ENCODE results near the gene CDH13.

The CDH13 gene

GRCh38 chr16:82848013-82848412, 221.2 kb downstream of the CDH13 start:
- DNase-seq (no peak), ATAC-seq (no peak)

- no peak for DNase-seq
- no peak for ATAC-seq
These were observed 225.7 kb downstream of the CDH13 start for GRCh38 chr16:82852388-82853008.

GRCh38 chr16:82855471-82855870, 228.7 kb downstream of the CDH13 start:
- DNase-seq, result no peak
- ATAC-seq, result no peak

GRCh38 chr16:82857693-82858365, 231.1 kb downstream of the CDH13 start:
- DNase-seq, result no peak
- no peak for ATAC-seq

GRCh38 chr16:82859662-82860061, 232.9 kb downstream of the CDH13 start:
- DNase-seq, result no peak
- ATAC-seq, result no peak

- ATAC-seq, result no peak
- no peak for DNase-seq
These were observed 233.3 kb downstream of the CDH13 start for GRCh38 chr16:82860071-82860470.

- DNase-seq, result no peak
- ATAC-seq, result no peak
These were observed 235.3 kb downstream of the CDH13 start for GRCh38 chr16:82862057-82862456.

- ATAC-seq (no peak), DNase-seq (no peak)
These were observed 237.7 kb downstream of the CDH13 start for GRCh38 chr16:82864332-82865040.

GRCh38 chr16:82865412-82865811, 238.6 kb downstream of the CDH13 start:
- no peak for ATAC-seq

GRCh38 chr16:82867485-82867884, 240.7 kb downstream of the CDH13 start:
- DNase-seq, result no peak
- no peak for ATAC-seq

More at GRCh38 chr16:82865412-82865811, 238.6 kb downstream of the CDH13 start:
- no peak for DNase-seq

GRCh38 chr16:82874271-82874670, 247.5 kb downstream of the CDH13 start:
- ATAC-seq (no peak), DNase-seq (no peak)

- no peak for ATAC-seq
These were observed 247.9 kb downstream of the CDH13 start for GRCh38 chr16:82874672-82875071.

GRCh38 chr16:82876951-82877350, 250.2 kb downstream of the CDH13 start:
- ATAC-seq, result no peak

More at GRCh38 chr16:82874672-82875071, 247.9 kb downstream of the CDH13 start:
- no peak for DNase-seq

GRCh38 chr16:82878466-82878865, 251.7 kb downstream of the CDH13 start:
- no peak for DNase-seq
- no peak for ATAC-seq

More at GRCh38 chr16:82876951-82877350, 250.2 kb downstream of the CDH13 start:
- DNase-seq, result no peak

- DNase-seq, result no peak
- ATAC-seq, result no peak
These were observed 253.6 kb downstream of the CDH13 start for GRCh38 chr16:82880346-82880745.

GRCh38 chr16:82881516-82881915, 254.7 kb downstream of the CDH13 start:
- ATAC-seq (no peak), DNase-seq (no peak)

- DNase-seq (no peak), ATAC-seq (no peak)
These were observed 255.5 kb downstream of the CDH13 start for GRCh38 chr16:82882226-82882625.

- ATAC-seq (no peak), DNase-seq (no peak)
These were observed 256.4 kb downstream of the CDH13 start for GRCh38 chr16:82882982-82883835.

GRCh38 chr16:82884320-82884898, 257.6 kb downstream of the CDH13 start:
- no peak for ATAC-seq
- no peak for DNase-seq

- DNase-seq (no peak), ATAC-seq (no peak)
These were observed 259.4 kb downstream of the CDH13 start for GRCh38 chr16:82886146-82886545.

- no peak for ATAC-seq
- DNase-seq, result no peak
These were observed 261.8 kb downstream of the CDH13 start for GRCh38 chr16:82888591-82889001.

- ATAC-seq, result no peak
- no peak for DNase-seq
These were observed 264.7 kb downstream of the CDH13 start for GRCh38 chr16:82891424-82891823.
